ENCODE measurements around the gene BBS10.
"Not testable (repeated sequence)": the region's sequence is repeated elsewhere in the genome, so short reads cannot be mapped to it uniquely, and the experiment has no call there.

Gene BBS10

DNA sequence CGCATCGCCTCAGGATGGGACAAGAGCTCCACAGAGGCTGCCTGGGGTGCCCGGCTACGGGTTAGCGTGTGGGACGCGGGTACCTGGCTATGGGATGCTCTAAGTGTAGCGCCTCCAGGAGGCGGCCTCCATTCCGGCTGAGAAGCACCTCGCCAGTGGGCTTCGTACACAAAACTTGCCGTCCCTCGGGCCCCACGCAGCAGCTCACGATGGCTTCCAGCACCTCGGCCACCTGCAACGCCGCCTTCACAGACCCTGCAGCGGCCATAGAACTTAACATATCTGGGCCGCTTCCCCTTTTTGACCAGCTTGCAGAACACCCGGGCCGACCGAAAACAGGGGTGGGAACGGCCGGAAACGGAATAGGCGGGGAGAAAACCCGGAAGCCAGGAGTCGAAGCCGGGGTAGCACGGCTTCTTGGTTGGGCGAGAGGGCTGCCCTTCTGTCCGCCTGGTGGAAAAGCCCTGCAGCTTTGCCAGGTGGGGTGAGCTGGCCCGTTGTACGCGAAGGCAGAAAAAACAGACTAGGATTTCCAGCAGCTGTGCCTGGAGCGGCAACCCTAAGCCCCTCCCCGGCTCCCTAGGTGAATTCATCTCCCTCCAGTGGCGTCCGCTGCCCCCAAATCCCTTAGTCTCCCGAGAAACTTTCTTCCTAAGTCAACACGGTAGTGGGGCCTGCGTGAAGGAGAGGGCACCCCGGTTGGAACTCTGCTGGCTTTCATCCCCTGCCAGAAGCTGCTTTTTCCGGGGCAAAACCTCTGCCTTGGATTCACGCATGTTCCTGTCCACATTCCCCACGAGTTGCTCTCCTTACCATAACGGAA, at the start of gene BBS10:
Gene BBS10, minus strand, starts transcription at position 337 of the 823 bp plus-strand sequence. Its CDS starts 57 bp downstream, at position 280.
- DNase-seq, result peak; percentile 84 to 89

DNA sequence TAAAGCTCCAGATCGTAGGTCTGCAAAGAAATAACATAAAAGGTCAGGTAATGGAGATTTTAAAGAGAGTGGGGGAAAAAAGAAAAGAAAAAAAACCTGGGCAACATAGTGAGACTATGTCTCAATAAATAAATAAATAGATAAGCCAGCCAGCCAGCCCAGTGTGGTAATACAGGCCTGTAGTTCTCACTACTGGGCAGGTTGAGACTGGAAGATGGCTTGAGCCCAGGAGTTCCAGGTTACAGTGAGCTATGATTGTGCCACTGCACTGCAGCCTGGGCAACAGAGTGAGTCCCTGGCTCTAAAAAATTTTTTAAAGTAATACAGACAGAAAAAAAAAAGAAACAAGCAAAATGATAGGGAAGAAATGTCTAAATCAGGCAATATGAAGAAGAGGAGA, 43.2 kb upstream of the BBS10 start:
- DNase-seq, result no peak

DNA sequence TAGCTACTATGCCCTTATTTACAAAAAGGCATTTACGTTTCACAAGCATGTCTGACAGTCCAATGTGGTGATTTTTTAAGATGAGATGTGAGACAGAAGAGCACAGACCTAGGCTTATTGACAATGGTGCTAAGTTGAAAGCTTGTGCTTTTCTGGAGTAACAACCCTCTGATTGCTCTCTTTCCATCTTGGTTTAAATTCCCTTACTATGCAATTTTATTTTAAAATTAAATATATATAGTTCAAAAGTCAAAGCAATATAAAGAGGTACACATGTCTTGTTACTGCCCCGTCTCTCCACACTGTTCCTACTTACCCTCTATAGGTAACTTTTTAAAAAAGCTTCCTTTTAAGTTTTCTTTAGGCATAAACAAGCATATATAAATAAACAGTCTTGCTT, 39.4 kb upstream of the BBS10 start:
- no peak for DNase-seq

DNA sequence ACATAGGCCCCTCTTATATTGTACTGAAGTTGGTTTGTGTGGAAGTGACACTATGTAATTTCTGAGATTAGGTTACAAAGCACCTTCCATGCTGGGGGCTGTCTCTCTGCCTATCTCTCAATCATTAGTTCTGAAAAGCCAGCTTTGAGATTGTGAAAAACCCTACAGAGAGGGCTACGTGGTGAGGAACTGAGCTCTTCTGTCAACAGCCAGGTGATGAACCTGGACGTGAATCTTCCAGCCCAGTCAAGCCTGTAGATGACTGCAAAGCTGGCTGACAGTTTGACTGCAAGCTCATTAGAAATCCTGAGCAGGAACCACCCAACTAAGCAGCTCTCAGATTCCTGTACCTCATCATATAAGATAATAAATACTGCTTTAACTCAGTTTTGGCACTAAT, 36.3 kb upstream of the BBS10 start:
- no peak for DNase-seq

DNA sequence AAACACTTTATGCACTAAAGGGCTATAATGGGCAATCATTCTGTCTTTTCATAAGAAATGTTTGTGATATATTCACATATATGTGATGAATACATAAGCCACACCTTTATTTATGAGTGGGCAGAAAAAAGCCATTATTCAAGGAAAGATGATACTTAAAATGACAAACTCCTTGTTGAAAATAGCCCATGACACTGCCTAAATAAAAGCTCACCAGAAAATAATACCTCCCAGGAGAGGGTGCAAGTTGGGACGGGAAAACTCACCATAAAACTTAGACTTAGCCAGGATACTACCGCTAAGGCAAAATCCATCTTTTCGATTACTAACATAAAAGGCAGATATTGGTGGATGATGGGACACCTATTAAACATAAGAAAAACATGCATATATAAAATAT, 35.8 kb upstream of the BBS10 start:
- no peak for DNase-seq

DNA sequence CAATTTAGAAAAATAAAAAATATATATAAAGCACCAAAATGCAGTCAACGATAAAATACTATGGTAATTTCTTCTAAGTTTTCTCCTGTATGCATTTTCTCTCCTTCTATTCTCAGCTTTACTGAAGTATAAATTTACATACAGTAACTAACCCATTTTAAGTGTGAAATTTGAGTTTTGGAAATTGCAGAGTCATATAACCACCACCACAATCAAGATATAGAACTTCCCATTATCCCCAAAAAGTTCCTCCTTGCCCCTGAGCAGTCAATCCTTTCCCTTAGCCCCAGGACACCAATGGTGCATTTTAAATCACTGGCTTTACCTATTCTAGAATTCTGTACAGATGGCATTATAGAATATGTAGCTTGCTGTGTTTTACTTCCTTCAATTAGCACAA, 31.0 kb upstream of the BBS10 start:
- DNase-seq, result no peak

DNA sequence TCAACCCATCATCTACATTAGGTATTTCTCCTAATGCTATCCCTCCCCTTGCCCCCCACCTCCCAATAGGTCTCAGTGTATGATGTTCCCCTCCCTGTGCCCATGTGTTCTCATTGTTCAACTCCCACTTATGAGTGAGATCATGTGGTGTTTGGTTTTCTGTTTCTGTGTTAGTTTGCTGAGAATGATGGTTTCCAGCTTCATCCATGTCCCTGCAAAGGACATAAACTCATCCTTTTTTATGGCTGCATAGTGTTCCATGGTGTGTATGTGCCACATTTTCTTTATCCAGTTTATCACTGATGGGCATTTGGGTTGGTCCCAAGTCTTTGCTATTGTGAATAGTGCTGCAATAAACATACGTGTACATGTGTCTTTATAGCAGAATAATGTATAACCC, 28.7 kb upstream of the BBS10 start:
- not testable (repeated sequence) for DNase-seq

DNA sequence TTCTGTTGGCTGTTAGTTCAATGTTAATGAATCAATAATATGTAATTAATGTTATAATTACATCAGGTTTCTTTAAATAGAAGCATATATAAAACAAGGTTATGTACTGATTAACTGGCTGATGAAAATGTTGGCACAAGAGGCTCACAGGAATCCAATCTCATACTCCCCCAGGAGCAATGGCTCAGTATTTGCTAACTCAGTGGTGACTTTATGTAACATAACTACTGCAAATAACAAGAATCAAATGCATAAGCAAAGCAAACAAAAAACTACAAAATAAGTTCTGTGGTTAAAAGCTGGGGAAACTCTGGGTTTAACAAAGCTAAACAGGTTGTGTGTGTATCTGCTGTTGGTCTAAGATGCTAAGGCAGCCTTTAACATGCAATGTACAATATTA, 27.7 kb upstream of the BBS10 start:
- no peak for DNase-seq

DNA sequence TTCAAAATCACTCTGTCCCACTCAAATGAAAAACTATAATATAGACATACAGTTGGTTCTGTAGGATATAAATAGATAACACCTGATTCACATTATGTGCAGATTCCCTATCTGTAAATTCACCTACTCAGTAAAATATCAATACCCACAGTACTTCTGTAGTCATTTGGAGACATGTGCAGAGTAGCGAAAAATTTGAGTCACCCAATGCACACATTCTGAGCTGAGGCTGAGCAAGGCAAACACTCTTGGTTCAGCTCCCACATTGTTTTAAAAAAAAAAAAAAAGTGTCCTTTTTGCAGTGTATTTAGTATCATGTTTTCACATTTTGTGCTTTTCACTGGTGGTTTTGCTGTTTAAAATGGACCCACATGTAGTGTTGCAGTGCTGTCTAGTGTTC, 27.3 kb upstream of the BBS10 start:
- no peak for DNase-seq

DNA sequence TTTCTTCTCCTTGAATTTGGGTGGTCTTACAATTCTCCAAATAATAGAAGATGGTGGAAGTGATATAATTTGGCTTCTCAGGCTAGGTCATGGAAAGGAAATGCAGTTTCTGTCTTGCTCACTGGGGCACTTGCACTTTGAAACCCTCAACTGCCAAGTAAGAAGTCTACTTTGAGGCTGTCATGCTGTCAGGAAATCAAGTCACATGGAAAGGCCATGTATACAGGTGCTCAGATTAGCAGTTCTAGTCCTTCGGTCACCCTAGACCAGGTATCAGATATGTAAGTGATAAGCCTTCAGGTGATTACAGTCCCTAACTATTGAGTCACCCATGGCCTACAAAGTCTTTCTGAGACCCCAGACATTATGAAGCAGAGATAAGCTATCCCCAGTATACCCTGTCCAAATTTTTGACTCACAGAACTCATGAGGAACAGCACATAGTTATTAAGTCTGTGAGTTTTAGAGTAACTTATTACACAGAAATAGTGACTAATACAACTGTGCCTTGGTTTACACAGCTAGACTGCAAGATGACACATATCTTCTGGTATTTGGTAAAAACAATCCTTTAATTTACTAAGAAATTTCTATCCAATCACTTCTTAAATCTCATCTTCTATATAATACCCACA, 26.3 kb upstream of the BBS10 start:
- no peak for DNase-seq

DNA sequence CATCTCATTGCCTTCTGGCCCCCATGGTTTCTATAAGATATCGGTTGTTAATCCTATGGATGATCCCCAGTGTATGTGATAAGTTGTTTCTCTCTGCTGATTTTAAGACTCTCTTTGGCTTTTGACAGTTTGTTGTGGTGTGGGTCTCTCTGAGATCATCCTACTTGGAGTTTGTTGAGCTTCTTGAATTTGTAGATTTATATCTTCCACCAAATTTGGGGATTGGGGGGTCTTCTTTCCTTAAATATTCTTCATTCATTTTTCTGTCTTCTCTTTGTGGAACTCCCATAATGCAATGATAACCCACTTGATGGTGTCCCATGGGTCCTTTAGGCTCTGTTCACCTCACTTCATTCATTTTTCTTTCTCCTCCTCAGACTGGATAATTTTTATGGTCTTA, 20.0 kb upstream of the BBS10 start:
- no peak for DNase-seq

DNA sequence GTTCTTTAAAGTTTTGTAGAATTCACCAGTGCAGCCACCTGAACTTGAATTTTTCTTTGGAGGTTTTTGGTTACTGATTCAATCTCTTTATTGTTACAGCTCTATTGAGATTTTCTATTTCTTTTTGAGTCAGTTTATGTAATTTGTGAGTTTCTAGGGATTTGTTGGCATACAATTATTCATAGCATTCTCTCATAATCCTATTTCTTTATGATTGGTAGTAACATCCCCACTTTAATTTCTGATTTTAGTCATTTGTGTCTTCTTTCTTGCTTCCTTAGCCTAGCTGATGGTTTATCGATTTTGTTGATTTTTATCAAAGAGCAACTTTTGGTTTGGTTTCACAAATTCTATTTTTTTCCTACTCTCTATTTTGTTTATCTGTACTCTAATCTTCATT, 17.9 kb upstream of the BBS10 start:
- DNase-seq, result no peak

DNA sequence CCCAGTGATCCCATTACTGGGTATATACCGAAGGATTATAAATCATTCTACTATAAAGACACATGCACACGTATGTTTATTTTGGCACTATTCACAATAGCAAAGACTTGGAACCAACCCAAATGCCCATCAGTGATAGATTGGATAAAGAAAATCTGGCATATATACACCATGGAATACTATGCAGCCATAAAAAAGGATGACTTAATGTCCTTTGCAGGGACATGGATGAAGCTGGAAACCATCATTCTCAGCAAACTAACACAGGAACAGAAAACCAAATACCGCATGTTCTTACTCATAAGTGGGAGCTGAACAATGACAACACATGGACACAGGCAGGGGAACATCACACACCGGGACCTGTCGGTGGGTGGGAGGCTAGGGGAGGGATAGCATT, 15.9 kb upstream of the BBS10 start:
- not testable (repeated sequence) for DNase-seq

DNA sequence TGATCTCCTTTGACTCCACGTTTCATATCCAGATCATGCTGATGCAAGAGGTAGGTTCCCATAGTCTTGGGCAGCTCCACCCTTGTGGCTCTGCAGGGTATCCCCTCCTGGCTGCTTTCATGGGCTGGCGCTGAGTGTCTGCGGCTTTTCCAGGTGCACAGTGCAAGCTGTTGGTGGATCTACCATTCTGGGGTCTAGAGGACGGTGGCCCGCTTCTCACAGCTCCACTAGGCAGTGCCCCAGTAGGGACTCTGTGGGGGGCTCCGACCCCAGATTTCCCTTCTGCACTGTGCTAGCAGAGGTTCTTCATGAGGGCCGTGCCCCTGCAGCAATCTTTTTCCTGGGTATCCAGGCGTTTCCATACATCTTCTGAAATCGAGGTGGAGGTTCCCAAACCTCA, 12.1 kb upstream of the BBS10 start:
- DNase-seq, result no peak

DNA sequence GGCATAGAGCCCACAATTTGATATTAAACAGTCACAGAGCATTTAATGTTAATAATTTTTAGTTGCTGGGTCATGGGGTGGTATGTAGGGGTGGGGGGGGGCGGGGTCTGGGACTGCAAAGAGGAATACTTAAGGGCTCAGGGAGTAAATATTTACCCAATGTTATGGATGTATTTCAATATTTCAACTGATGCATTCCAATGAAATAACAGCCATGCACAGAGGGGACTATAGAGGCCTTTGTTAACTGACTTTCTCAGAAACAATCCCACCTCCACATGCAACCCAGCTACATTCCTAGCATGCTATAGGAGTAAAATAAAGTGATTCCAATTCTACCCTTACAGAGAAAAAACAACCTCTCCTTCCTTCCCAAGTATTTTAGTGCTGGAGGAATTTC, 7.9 kb upstream of the BBS10 start:
- no peak for DNase-seq

DNA sequence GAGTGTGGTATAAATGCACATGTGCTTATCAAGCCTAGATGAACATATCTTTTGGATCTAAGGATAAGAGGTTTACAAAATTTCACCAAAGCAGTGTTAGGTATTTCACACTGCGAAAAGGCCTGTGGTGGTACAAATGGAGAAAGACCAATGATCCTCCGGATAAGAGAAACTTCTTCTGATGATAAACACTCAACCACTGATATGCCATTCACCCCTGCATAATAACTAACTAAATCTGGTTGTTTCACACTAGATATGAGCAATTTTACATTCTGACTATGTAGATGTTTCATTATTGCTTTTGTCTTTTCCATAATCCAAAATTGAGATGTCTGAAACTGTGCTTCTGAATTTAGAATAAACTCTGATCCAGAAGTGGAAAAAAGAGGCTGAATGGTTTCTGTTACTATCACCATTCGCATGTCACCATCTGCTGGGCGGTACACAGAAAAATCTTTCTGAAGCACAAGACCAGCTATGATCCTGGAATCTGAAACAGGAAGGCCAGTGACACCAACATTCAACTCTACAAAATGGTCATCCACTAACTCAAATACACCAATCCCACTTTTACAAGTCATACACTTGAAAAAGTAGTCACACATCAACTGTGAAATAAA, 1.3 kb downstream of the BBS10 start:
- DNase-seq, result peak; percentile 18 to 30

DNA sequence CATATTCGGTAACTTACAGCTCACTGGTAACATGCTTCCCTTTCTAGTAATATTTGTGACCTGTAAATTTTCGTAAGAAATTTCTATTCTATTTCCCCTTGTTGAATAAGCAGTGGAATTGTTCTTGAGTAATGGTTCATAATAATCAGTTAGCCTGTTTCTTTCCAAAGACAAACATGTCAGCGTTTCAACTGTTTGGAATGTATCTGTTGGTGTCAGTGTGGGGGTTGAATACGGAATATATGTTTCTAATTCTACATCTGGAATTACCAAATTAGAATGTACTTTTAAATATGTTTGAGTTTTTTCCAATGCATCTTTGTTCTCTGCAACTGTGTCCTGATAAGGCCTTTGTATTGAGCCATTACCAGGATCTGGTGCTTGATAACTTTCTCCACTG, 2.0 kb downstream of the BBS10 start:
- DNase-seq, result no peak

DNA sequence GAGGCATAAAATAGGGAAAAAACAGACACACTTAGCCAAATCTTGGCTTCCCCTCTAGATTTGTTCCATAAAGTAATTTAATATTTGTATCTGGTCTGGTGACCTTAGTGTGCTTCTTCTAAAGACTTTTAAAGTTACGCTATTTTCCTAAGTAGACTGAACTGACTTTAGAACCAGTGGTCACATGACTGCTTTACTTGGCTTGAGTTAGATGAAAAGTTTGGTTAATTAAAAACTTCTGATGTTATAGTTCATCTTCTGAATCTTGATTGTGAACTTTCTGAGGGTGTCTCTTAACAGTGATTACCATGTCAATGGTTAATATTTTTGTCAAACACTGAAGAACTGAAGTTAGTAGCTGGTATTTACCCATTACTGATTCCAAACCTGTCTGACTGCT, 2.6 kb downstream of the BBS10 start:
- no peak for DNase-seq

DNA sequence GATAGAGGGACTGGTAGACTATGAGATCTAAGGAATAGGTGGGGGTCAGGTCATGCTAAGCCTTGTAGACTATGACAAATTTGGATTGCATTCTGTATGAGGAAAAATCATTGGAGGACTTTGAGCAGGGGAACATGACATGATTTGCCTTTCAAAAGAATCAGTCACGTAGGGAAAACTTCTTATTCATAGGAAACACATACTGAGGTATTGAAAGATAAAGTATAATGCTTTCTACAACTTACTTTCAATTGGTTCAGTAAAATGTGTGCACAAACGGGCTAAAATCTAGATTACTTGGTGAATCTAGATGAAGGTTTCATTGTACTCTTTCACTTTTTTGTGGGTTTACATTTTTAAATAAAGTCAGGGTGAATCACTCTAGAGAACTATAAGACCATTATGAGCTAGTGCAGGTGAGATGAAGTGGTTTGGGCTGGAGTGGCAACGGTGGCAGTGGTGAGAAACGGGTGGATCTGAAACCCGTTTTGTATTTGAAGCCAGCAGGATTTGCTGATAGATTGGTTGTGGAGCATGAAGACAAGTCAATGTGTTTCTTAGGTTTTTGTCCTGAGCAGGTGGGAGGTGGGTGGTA, 6.7 kb downstream of the BBS10 start:
- DNase-seq, result no peak

DNA sequence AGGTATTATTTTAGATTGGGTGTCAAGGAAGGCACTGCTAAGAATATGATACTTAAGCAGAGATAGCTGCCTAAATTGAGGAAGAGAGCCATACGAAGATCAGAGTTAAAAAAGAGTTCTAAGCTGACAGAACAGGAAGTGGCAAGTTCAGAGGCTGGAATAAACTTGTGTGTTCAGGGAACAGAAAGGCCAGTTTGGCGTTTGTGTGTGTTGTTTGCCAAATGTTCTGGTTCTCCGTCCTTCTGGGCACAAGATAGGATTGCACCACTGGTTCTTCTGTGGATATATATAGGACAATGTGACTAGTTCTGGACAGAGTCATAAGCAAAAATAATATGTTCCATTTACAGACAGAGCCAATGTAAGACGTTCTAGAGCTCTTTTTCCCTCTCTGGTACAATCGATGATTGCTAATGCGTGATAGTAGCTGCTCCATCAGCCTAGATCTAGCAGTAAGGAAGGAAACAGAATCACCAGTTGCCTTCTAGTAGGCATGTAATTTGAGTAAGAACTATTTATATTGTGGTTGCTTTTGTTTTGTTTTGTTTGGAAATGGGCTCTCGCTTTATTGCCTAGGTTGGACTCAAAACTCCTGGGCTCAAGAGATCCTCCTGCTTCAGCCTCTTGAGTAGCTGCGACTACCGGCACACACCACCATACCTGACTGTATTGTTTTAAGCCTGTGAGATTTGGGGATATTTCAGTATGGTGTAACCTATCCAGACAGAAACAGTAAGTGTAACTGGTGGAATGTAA, 7.4 kb downstream of the BBS10 start:
- DNase-seq, result no peak

DNA sequence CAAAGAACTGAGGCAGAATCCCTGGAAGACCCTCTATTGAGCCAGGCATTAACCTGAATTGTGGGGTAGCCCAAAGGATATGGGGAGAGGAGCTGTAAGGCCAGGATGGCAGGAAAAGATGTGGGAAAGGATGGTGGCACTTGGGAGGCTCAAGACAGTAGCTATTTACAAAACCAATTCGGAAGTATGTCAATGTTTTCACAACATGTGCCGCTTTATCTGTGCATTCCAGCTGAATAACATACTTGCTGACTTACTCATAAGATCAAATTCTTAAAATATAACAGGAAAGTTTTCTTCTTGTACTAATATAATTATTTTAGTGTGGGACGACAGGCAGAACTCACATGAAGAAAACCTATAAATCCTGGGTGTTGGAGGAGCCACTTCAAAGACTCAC, 10.6 kb downstream of the BBS10 start:
- DNase-seq, result no peak

DNA sequence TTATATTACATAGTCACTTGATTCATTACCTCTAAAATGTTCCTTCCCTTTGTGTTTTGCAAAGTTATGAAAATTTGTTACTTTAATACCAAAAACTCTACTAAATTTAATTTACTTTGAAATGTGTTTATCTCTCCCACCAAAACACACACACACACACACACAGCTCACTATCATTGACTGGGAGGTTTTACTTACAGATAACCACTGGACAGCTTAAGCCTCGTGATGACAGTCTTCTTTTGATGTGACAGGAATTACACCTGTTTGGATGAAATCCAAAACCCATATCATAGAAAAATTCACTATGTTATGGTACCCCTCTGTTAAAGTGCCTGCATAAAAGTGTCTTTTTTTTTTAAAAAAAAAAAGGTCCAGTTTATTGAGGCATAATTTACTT, 15.6 kb downstream of the BBS10 start:
- DNase-seq, result no peak

DNA sequence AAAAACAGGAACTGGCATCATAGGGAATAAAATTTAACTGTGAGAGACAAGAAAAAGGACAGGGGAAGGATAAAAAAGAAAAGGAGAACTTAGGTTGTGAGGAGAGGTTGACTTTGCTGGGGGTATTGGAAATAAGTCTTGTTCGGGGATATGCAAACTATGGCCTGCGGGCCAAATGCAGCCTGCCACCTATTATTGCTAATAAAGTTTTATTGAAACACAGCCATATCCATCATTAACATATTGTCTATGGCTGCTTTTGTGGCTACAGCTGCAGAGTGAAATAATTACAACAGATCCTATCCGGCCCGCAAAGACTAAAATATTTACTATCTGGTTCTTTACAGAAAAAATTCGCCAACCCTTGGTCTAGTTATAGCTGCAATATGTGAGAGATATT, 18.6 kb downstream of the BBS10 start:
- no peak for DNase-seq

Measured in stimulated activated CD4-positive, alpha-beta T cell treated with anti-CD3 and anti-CD28 coated beads, Interleukin-2, amount 100 ng/mL, for 24 hours (primary cell).